Breast epithelium (tissue), 3 donors: ENCODE results near the gene BORCS5.
"Not testable (repeated sequence)": the region's sequence is repeated elsewhere in the genome, so short reads cannot be mapped to it uniquely, and the experiment has no call there.

Experiments
- POLR2AphosphoS5 ChIP-seq, 3 donors: sonication (generic); formaldehyde crosslinking; IDR thresholded peaks; one replicate each; pipeline ENCODE4 v1.6.1; 2017; ENCODE audit warnings: antibody characterized with exemption in 3 of 3
- TF ChIP-seq, protein P1 (sequence below), 3 donors: fragments of 450-650 bp; IDR thresholded peaks; one replicate each; pipeline ENCODE4 v1.5.1; 2016 to 2017; ENCODE audit warnings: antibody characterized with exemption in 3 of 3, mild to moderate bottlenecking in 3 of 3, moderate library complexity in 3 of 3

DNA sequence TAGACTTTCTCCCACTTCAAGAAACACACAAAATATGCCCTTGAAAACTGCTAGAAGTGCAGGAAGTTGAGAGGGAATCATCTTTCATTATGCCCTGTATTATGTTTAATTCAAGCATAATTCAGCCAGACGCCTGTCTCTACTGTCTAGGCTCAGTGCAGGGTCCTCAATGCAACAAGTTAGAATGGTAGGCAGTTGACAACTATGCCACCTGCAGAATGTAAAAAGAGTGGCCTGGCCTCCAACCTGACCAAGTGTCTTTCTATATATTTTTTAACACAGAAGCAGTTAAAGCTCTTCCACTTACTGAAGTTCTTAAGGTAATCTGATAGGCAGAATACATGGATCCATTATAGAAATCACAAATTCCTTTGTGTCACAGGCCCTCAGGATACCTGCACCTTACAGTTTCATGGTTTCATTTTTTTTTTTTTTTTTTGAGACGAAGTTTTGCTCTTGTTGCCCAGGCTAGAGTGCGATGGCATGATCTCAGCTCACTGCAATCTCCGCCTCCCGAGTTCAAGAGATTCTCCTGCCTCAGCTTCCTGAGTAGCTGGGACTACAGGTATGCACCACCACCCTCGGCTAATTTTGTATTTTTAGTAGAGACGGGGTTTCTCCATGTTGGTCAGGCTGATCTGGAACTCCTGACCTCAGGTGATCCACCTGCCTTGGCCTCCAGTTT is 145.4 kb downstream of the BORCS5 start:
- TF ChIP-seq, protein P1, sequence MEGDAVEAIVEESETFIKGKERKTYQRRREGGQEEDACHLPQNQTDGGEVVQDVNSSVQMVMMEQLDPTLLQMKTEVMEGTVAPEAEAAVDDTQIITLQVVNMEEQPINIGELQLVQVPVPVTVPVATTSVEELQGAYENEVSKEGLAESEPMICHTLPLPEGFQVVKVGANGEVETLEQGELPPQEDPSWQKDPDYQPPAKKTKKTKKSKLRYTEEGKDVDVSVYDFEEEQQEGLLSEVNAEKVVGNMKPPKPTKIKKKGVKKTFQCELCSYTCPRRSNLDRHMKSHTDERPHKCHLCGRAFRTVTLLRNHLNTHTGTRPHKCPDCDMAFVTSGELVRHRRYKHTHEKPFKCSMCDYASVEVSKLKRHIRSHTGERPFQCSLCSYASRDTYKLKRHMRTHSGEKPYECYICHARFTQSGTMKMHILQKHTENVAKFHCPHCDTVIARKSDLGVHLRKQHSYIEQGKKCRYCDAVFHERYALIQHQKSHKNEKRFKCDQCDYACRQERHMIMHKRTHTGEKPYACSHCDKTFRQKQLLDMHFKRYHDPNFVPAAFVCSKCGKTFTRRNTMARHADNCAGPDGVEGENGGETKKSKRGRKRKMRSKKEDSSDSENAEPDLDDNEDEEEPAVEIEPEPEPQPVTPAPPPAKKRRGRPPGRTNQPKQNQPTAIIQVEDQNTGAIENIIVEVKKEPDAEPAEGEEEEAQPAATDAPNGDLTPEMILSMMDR (IDR thresholded peaks at IDR 0.05): not testable (repeated sequence)
- not testable (repeated sequence) for TF ChIP-seq POLR2AphosphoS5 (IDR thresholded peaks at IDR 0.05)
